ENCODE data around the gene KIAA1755. TPM values are rescaled to one million over a fixed set of nuclear protein-coding genes. Genes with fewer than 3 reads are reported as not detected.

The KIAA1755 gene
- total RNA-seq, 4 donors from 2014 or later: 0.24 to 9.9 (median 1.6) TPM

- DNase-seq (ENCODE audit: low spot score) (no peak), ATAC-seq (ENCODE audit: low FRiP score) (no peak)
- TF ChIP-seq CTCF (IDR thresholded peaks at IDR 0.05): no peak
Observed at GRCh38 chr20:38278131-38278530, 17.6 kb upstream of the KIAA1755 start.

- no peak for TF ChIP-seq CTCF (IDR thresholded peaks at IDR 0.05)
- no peak for ATAC-seq (ENCODE audit: low FRiP score)
- no peak for DNase-seq (ENCODE audit: low spot score)
Observed at GRCh38 chr20:38277691-38278090, 17.2 kb upstream of the KIAA1755 start.

- DNase-seq (ENCODE audit: low spot score): no peak
- TF ChIP-seq CTCF (IDR thresholded peaks at IDR 0.05): no peak
- ATAC-seq (ENCODE audit: low FRiP score): no peak
Observed at GRCh38 chr20:38277285-38277684, 16.8 kb upstream of the KIAA1755 start.

- no peak for TF ChIP-seq CTCF (IDR thresholded peaks at IDR 0.05)
- DNase-seq (ENCODE audit: low spot score) (no peak), ATAC-seq (ENCODE audit: low FRiP score) (no peak)
Observed at GRCh38 chr20:38275815-38276550, 15.4 kb upstream of the KIAA1755 start.

GRCh38 chr20:38272961-38273360, 12.4 kb upstream of the KIAA1755 start:
- ATAC-seq (ENCODE audit: low FRiP score) (no peak), DNase-seq (ENCODE audit: low spot score) (no peak)
- TF ChIP-seq CTCF (IDR thresholded peaks at IDR 0.05): no peak

- ATAC-seq (ENCODE audit: low FRiP score) (no peak), DNase-seq (ENCODE audit: low spot score) (no peak)
- no peak for TF ChIP-seq CTCF (IDR thresholded peaks at IDR 0.05)
Observed at GRCh38 chr20:38272398-38272797, 11.9 kb upstream of the KIAA1755 start.

GRCh38 chr20:38271608-38272120, 11.1 kb upstream of the KIAA1755 start:
- DNase-seq (ENCODE audit: low spot score): no peak
- TF ChIP-seq CTCF (IDR thresholded peaks at IDR 0.05): no peak
- ATAC-seq (ENCODE audit: low FRiP score): no peak

All from omental fat pad (tissue), 4 donors.